Muscle layer of colon (tissue), 2 donors: ENCODE data around the gene TBX6.
"Not testable (repeated sequence)": the region's sequence is repeated elsewhere in the genome, so short reads cannot be mapped to it uniquely, and the experiment has no call there.

Experiments
- H3K27ac ChIP-seq: one replicate; pipeline ENCODE4 v1.7.0; 2013; ENCODE audit warnings: low read depth, mild to moderate bottlenecking, low read length, moderate library complexity
- H3K27me3 ChIP-seq, 2 donors: one replicate each; pipeline ENCODE4 v1.7.0; 2013; ENCODE audit warnings: low read length in 2 of 2, mild to moderate bottlenecking in 2 of 2; ENCODE audit not compliant: insufficient read depth in 2 of 2, control insufficient read depth in 1 of 2
- H3K36me3 ChIP-seq: one replicate; pipeline ENCODE4 v1.7.0; 2013; ENCODE audit warnings: mild to moderate bottlenecking, low read length; ENCODE audit not compliant: insufficient read depth
- H3K4me1 ChIP-seq: one replicate; pipeline ENCODE4 v1.7.0; 2013; ENCODE audit warnings: mild to moderate bottlenecking, low read length; ENCODE audit not compliant: insufficient read depth
- H3K4me3 ChIP-seq, 2 donors: one replicate each; pipeline ENCODE4 v1.7.0; 2013; ENCODE audit warnings: low read length in 2 of 2, low read depth in 1 of 2, mild to moderate bottlenecking in 1 of 2, moderate library complexity in 1 of 2
- H3K9ac ChIP-seq: one replicate; pipeline ENCODE4 v1.7.0; 2013; ENCODE audit warnings: low read length
- H3K9me3 ChIP-seq: one replicate; pipeline ENCODE4 v1.7.0; 2013; ENCODE audit warnings: mild to moderate bottlenecking, low read length
- donor health status: abdominal sarcoma.
- donor health status: Adenocarcinoma of cecum.

Gene TBX6

GRCh38 chr16:30054959-30055553 is 36.7 kb downstream of the TBX6 start:
- Histone ChIP-seq H3K4me1 (peaks cover 7% of the 10 kb centered on the region), H3K9me3 (no peaks in the 10 kb centered on the region), H3K27ac (no peak overlapping the region), H3K27me3 (no peaks in the 10 kb centered on the region), H3K9ac (no peak overlapping the region), H3K36me3 (no peaks in the 10 kb centered on the region), H3K4me3 (no peak overlapping the region)

DNA sequence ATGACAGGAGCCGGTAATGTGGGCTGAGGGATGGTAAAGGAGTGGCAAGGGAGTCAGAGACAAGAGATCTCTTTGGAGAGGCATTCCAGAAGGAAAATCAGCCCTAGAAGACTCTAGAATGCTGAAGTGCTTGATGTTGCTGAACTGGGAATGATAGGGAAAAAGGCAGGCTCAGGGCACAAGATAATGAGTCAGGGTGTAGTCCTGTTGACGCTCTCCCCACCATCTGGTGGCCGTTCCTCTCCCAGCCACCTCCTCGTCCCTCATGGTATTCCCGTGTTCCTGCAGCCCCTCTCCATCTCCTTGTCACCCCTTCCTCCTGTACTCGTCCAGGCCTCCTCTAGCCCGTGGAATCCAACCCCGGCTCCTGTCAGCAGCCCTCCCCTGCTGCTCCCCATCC is 37.3 kb downstream of the TBX6 start:
- H3K4me3 ChIP-seq, result no peak overlapping the region
- H3K9me3 ChIP-seq, result no peaks in the 10 kb centered on the region
- H3K36me3 ChIP-seq, result no peaks in the 10 kb centered on the region
- no peaks in the 10 kb centered on the region for H3K27me3 ChIP-seq
- H3K9ac ChIP-seq, result no peak overlapping the region
- H3K4me1 ChIP-seq, result peaks cover 7% of the 10 kb centered on the region
- H3K27ac ChIP-seq, result no peak overlapping the region

DNA sequence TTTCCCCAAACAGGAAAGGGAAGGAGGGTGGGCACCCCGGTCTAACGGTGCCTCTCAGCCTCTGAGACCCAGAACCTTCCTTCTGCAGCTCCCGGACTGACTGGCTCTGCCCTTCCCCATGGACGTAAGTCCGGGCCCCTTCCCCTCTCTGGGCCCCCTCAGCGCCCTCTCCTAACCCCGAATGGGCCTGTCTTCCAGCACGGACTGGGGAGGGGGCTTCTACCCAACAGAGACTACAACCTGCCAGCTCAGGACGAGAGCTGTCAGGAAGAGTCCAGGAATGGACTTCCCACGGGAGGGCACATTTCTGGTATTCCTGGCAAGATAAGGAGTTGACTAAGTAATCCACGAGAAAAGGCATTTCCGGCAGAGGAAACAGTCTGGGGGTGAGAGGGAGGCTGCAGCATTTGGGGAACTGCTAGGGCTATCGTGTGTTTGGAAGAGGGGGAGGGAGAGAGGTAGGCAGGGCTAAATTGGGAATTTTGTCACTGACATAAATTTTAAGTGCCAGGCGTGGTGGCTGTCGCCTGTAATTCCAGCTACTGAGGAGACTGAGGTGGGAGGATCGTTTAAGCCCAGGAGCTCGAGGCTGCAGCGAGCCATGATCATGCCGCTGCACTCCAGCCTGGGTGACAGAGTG is 38.2 kb downstream of the TBX6 start:
- H3K9ac ChIP-seq, result peak overlapping the region; percentile 28
- H3K4me1 ChIP-seq, result peaks cover 7% of the 10 kb centered on the region
- no peaks in the 10 kb centered on the region for H3K36me3 ChIP-seq
- peak overlapping the region; percentile 75 to 79 for H3K4me3 ChIP-seq
- peak overlapping the region; percentile 27 for H3K27ac ChIP-seq
- no peaks in the 10 kb centered on the region for H3K27me3 ChIP-seq
- no peaks in the 10 kb centered on the region for H3K9me3 ChIP-seq

GRCh38 chr16:30052671-30053372 is 38.9 kb downstream of the TBX6 start:
- Histone ChIP-seq H3K36me3 (no peaks in the 10 kb centered on the region), H3K27me3 (no peaks in the 10 kb centered on the region), H3K27ac (peak overlapping the region; percentile 27), H3K4me1 (peaks cover 7% of the 10 kb centered on the region), H3K9ac (peak overlapping the region; percentile 28), H3K9me3 (no peaks in the 10 kb centered on the region), H3K4me3 (peak overlapping the region; percentile 75 to 79)

GRCh38 chr16:30051518-30051917 is 40.2 kb downstream of the TBX6 start:
- no peaks in the 10 kb centered on the region for H3K27me3 ChIP-seq
- peaks cover 7% of the 10 kb centered on the region for H3K4me1 ChIP-seq
- no peak overlapping the region for H3K9ac ChIP-seq
- no peak overlapping the region for H3K4me3 ChIP-seq
- no peak overlapping the region for H3K27ac ChIP-seq
- no peaks in the 10 kb centered on the region for H3K9me3 ChIP-seq
- no peaks in the 10 kb centered on the region for H3K36me3 ChIP-seq

GRCh38 chr16:30049871-30050270 is 41.9 kb downstream of the TBX6 start:
- Histone ChIP-seq H3K4me1 (peaks cover 7% of the 10 kb centered on the region), H3K9me3 (no peaks in the 10 kb centered on the region), H3K27me3 (no peaks in the 10 kb centered on the region), H3K9ac (no peak overlapping the region), H3K36me3 (no peaks in the 10 kb centered on the region), H3K27ac (no peak overlapping the region), H3K4me3 (no peak overlapping the region)

DNA sequence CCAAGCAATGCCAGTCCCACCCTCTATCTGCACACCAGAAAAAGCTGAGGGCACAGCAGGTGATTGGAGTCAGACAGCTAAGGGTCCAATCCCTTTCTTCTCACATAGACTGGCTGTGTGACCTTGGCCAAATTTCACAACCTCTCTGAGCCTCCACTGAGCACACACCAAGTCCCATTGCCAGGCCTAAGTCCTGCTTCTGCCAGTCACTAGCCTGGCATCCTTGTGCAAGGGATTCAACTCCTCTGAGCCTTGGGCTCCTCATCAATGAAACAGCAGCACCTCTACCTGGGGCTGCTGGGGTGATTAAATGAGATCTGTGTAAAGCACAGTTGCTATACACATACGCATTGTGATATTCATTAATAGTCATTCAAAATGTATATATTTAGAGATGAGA is 45.1 kb downstream of the TBX6 start:
- Histone ChIP-seq H3K36me3 (no peaks in the 10 kb centered on the region), H3K9me3 (no peaks in the 10 kb centered on the region), H3K4me1 (no peaks in the 10 kb centered on the region), H3K27me3 (no peaks in the 10 kb centered on the region), H3K4me3 (no peak overlapping the region), H3K27ac (no peak overlapping the region), H3K9ac (no peak overlapping the region)

GRCh38 chr16:30046178-30046577 is 45.5 kb downstream of the TBX6 start:
- Histone ChIP-seq H3K4me3 (no peak overlapping the region), H3K4me1 (no peaks in the 10 kb centered on the region), H3K36me3 (no peaks in the 10 kb centered on the region), H3K27me3 (no peaks in the 10 kb centered on the region), H3K9me3 (no peaks in the 10 kb centered on the region), H3K9ac (no peak overlapping the region), H3K27ac (no peak overlapping the region)

DNA sequence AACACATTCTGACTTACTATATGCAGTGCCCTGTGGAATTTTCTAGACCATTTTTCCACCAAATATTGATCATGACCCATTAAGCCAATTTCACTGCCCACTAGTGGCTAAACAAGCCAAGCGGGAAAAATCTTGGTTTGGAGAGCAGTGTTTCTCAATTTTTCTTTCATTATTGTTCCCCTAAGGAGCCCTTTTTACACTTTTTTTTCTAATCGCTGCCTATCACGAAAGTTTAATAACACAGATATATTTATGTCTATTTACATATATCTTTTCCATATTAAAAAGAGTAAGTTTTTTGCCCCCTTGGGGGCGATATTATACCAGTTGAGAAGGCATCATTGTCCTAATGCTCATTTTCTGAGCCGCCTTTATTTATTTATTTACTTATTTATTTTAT is 49.9 kb downstream of the TBX6 start:
- Histone ChIP-seq H3K27ac (no peak overlapping the region), H3K4me3 (no peak overlapping the region), H3K27me3 (no peaks in the 10 kb centered on the region), H3K36me3 (no peaks in the 10 kb centered on the region), H3K9ac (no peak overlapping the region), H3K4me1 (no peaks in the 10 kb centered on the region), H3K9me3 (no peaks in the 10 kb centered on the region)

- not testable (repeated sequence) for H3K9me3 ChIP-seq, H3K9ac ChIP-seq, H3K36me3 ChIP-seq, H3K4me1 ChIP-seq, H3K4me3 ChIP-seq, H3K27me3 ChIP-seq, H3K27ac ChIP-seq
Observed at GRCh38 chr16:30040690-30041089, 51.0 kb downstream of the TBX6 start.

DNA sequence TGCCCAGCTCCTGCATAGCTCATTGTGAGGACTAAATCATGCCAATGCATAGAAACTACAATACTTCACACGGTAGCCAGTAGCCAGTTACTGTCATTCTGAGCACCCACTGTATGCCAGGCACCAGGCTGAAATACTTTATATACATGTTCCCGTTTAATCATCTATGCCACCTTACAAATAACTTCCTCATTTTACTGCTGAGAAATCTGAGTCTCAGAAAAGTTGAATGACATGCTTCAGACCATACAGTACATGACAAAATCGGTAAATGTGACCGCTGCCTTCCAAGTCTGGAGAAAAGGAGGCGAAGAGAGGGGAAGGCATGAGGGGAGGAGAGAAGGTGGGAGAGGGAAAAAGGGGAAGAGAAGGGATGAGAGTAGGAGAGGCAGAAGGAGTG is 51.5 kb downstream of the TBX6 start:
- Histone ChIP-seq H3K36me3 (no peaks in the 10 kb centered on the region), H3K27me3 (peaks cover 0 to 2% of the 10 kb centered on the region in 2 donors), H3K4me1 (no peaks in the 10 kb centered on the region), H3K9me3 (no peaks in the 10 kb centered on the region), H3K9ac (no peak overlapping the region), H3K27ac (no peak overlapping the region), H3K4me3 (no peak overlapping the region)
